GM18907 (cell line): ENCODE data around the gene ZFC3H1.
A peak's percentile ranks its signal among the peaks of the same experiment; 100 is the strongest.

Source experiments
- ATAC-seq: cut with Tn5 transposase; IDR thresholded peaks from one replicate; pipeline ENCODE4 v1.9.1; 2021; ENCODE audit warnings: mild to moderate bottlenecking, moderate library complexity; ENCODE audit not compliant: unreplicated experiment

Gene ZFC3H1

DNA sequence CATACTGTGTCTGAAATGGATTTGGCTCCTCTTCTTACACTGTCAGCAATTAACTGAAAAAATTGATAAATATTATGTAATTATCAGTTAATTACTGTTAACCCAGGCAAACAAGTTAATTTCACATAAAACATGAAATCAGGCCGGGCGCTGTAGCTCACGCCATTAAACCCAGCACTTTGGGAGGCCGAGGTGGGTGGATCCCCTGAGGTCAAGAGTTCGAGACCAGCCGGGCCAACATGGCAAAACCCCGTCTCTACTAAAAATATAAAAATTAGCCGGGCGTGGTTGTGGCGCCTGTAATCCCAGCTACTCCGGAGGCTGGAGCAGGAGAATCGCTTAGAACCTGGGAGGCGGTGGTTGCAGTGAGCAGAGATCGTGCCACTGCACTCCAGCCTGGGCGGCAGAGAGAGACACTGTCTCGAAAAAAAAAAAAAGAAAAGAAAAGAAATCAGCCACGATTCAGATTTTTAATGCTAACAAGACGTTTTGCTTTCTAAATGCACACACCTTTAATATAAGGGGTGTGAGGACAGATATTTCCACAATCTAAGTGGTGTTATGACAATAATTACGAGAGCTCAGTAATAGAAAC lies 21.8 kb upstream of the ZFC3H1 start:
- ATAC-seq, result no peak

DNA sequence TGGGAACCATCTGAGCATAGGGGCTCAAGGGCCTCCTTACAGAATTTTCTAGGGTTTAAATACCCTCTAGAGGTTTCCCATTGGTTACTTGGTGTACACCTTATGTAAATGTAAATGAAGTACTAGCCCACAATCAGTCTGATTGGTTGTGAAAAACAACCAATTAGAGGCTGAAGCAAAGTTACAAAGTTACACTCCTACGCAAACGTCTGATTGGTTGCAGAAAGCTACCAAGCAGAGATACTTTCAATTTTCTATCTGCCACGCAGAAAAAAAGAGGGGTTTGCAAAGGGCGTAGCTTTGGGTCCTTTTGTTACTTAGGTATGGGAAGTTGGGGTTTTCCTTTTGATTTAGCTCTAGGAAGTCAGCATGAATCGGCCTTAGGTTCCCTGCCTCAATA lies 20.4 kb upstream of the ZFC3H1 start:
- no peak for ATAC-seq

DNA sequence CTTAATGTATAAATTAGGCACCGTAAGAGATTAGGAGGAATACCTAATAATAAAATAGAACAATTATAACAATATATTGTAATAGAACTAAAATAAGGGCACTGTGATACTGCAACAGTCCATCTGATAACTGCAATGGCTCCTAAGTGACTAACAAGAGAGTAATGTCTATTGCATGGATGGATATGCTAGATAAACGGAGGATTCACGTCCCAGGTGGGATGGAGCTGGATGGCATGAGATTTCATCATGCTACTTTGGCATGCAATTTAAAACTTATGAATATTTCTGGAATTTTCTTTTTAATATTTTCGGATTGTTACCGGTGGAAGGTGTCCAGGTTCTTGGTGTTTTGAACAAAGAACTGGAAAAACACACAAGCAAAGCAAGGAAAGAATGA lies 20.0 kb upstream of the ZFC3H1 start:
- no peak for ATAC-seq

DNA sequence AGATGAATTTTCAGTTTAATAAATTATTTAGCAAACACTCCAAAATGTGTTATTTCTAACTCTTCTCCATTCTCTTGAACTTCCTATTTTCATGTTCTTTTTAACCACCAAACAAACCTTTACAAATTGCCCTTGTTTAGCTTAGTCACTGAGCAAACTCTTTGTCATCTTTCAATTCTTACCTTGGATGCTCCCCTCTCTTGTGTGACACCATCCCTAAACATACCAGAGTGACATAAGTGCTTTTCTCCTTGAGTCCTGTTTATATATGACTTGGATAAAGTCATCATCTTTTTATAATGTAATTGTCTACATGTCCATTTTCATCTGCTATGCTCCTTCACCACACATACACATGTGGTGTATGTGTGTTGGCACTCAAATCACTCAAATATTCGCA lies 18.8 kb upstream of the ZFC3H1 start:
- ATAC-seq, result no peak

DNA sequence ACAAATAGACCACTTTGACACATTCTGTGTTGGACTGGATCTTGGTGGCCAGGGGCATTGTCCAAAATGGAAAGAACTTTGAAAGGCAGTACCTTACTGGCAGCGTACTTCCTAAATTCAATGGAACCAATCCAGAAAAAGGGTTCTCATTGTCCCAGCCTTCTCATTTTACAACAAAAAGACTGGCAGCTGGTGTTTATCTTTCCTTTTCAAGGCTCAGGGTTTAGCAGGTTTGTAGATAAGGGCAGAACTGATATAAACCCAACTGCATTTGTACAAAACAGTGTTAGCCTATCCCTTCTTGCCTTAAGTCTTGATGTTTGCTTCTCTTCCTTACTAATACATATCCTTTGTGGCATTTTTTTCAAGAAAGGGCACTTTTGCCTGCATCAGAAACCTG lies 8.2 kb upstream of the ZFC3H1 start:
- no peak for ATAC-seq

DNA sequence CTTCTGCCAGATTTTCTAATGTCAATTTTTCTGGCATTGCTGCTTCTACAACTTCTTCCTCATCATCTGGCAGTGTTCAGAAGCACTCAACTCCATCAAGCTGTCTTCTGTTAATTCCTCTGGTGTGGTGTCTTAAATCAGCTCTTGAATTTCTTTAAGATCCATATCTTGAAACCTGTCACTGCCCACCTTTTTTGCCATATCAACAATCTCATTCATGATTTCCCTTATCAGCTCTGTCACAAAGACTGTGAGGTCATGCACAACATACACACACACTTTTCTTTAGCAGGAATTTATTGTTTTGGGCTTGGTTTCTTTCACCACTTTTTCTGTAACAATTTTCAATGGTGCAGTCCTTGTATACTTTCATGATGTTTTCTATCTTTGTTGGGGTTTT lies 7.7 kb upstream of the ZFC3H1 start:
- no peak for ATAC-seq

DNA sequence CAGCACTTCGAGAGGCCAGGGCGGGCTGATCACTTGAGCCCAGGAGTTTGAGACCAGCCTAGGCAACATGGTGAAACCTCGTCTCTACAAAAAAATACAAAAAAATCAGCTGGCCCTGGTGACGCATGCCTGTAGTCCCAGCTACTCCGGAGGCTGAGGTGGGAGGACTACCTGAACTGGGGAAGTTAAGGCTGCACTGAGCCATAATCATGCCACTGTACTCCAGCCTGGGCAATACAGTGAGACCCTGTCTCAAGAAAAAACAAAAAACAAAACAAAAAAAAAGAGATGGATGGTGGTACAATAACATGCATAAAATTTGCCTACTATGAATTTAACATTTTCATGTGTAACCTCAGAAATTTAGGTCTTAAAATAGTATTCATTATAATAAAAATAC lies 2.6 kb upstream of the ZFC3H1 start:
- ATAC-seq, result no peak

DNA sequence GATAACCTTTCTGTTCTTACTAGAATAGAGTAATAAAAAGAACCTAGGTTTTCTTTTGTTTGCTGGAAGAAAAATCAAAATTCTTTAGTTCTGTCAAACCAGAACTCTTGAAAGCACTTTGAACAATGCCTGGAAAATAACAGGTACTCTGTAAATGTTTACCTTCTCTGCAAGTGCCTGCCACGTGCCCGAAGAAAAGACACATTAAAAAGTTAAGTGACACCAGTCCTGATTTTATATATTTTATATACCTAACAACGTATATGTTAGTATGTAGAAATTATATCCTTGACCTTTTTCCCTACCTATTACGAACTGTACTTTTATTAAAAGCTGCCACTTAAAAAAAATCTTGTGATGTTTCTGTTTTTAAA lies 1.4 kb upstream of the ZFC3H1 start:
- ATAC-seq, result no peak

DNA sequence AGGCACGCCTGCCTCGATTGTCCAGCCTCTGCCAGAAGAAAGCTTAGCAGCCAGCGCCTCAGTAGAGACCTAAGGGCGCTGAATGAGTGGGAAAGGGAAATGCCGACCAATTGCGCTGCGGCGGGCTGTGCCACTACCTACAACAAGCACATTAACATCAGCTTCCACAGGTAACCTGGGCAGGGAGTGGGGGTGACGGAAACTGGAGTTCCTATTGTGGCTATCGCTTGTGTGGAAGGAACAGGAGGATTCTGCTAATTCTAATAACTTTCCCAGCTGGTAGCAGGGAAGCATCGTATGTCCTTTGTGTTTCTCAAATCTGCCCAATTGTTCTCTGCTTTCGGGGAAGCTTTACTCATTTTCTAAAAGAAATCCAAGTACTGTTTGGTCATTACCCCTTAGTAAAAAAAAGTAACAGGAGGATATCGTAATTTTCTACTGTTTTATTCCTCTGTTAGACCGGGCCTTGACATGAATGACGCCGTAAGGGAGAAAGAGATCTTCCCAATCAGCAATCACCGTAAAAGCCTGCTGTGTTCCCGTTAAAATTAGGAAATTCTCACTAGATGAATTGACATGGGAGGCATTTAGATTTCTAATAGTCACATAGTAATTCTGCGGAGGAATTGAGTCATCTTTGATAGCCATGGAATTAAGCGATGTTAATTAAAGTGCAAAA lies 902 bp upstream of the ZFC3H1 start:
- peak; percentile 25 for ATAC-seq

DNA sequence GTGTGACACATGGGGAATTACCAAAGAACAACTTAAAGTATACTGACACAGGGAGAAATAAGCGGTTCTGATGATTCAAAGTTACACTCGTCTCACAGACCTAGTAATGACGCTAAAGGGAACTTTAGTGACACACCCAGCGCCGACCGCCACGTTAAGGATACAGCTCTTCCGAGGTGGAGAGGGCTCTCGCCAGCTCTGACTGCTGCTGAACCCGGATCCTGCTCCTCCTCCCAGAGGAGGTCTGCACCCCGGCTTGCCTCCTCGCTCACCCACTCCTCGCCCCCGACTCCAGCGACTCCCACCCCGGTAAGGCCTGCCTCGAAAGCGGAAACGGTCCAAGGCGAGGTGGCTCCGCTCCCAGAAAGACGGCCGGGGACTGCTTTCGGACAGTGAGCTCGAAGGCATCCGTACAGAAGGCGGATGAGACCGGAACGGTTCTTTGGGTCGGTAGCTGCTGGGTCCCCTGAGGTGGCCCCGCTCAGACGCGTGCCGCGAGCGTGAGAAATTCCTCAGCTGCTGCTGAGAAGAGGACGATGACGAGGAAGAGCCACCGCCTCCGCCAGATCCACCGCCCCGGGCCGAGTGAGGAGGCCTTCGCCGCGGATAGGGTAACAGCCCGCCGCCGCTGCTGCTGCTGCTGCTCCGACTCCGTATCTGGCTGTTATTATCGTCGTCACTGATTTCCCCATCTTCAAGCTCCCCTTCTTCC lies 643 bp downstream of the ZFC3H1 start:
- peak; percentile 33 for ATAC-seq

DNA sequence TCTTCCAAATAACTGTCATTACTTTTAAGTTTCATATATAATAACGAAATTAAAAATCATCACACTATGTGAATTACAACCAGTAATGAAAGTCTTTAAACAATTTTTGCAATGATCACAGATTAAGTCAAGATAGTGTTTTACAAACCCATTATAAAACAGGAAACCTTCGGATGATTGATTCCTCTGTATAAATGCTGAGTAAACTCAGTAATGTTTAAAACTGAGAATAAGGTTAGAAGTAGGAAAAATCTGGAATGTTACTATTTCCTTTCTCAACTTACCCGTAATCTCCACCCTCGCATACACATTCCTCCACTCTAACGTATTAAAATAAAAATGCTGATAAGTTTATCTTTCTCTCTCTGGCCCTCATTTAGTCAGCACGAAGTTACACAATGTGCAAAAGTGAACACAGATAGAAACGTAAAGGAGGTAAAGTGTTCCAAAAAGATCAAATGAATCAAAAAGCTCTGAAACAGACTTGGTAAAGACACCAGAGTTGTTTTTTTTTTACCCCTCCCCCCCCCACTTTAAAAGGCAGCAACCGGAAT lies 1.6 kb downstream of the ZFC3H1 start:
- ATAC-seq, result no peak

DNA sequence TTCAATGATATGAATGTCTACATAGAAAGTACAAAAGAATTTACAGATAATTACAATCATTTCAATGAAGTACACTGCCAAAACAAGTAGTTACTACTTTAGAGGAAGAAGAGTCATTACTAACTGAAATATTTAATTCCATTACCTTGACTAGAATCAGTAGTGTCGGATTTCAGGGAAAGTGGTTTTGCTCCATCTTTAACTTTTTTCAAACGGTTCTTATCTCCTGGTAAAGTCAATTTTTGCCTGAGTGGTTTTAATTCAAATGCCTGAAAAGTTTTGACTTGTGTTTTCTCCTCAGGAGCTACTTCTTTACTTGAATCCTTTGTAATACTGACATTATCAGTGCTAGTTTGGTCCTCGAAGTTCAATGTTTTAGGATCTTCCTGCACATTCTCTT lies 6.9 kb downstream of the ZFC3H1 start:
- no peak for ATAC-seq

DNA sequence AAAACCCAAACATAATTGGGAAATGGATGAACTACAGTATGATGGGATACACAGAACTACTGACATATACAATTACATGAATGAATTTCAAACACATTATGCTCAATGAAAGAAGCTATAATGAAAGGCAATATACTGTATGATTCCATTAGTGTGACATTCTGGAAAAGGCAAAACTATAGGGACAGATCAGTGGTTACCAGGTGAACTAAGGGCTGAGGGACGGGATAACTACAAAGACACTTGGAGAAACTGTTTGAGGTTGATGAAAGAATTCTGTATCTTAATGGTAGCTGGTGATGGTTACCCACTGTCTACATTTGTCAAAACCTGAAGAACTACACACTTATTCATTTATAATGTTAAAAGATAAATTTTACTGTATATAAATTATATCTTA lies 7.7 kb downstream of the ZFC3H1 start:
- no peak for ATAC-seq

DNA sequence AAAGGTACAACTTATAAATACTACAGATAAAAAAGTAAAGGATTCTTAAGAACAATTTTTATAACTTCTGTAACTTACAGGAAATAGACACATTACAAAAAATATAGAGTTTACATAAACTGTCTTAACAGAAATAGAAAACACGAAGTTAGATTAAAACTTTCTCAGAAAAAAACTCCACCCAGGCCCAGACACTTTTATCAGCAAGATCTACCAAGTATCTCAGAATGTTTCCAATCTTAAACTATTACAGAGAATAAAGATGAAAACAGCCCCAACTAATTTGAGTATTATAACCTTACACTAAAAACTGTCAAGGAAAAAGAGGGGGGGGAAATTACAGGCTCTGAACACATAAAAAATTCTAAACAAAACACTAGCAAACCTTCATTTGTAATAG lies 8.2 kb downstream of the ZFC3H1 start:
- no peak for ATAC-seq

DNA sequence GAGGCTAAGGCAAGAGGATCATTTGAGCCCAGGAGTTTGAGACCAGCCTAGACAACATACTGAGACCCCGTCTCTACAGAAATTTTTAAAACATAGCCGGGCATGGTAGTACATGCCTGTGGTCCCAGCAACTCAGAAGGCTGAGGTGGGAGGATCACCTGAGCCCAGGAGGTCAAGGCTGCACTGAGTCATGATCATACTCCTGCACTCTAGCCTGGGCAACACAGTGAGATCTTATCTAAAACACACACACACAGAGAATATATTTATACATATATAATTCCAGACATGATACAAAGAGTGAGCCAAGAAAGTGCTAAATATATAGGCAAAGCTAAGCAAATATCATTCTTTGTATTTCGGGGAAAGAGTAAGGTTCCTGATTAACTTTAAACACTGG lies 9.4 kb downstream of the ZFC3H1 start:
- no peak for ATAC-seq

DNA sequence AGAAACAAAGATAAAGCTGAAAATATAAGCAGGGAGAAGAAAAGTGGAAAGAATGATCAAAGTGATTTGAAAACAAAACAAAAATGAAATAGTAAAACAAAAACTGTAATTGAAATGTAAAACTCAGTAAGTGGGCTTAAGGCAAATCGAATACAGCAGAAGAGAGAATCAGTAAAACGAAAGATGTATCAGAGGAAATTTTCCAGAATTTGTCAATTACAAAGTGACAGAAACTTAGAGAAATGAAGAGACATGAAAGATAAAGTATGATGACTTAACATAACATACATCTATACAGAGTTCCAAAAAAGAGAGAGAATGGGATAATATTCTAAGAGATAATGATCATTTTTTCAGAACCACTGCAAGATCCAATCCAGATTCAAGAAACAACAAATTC lies 10.5 kb downstream of the ZFC3H1 start:
- ATAC-seq, result no peak

DNA sequence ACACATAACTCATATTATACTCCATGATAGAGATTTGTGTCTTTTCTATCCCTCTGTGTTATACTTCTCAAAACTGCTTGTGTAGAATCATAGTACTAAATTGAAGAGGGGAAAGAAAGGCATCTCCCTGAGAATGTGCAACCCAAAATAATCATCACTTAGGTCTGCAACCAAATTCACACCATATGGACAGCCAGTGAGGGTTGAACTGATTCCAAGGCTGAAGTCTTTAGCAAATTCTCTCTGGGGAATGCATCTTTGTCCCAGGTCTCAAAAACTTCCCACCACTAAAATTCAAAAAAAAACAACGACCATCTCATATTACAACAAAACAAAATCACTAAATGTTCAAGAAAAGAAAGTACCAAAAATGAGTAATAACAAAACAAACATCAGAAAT lies 11.0 kb downstream of the ZFC3H1 start:
- ATAC-seq, result no peak

DNA sequence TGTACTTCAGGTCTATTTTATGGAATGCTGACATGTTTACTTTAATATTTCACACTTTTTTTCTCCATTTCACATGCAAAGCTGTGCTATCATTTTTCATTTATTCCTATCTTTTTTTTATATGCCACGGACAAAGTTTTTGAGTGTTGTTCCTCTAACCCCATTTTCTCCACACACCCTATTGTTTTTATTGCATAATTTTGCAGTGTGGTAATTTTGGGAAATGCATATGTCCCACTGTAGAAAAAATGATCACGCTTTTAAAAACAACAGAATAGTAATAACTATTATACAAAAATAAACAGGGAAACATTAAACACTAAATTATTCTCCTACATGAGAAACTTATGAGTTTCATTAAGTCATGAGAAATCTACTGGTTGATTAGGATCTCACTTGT lies 14.2 kb downstream of the ZFC3H1 start:
- ATAC-seq, result no peak

DNA sequence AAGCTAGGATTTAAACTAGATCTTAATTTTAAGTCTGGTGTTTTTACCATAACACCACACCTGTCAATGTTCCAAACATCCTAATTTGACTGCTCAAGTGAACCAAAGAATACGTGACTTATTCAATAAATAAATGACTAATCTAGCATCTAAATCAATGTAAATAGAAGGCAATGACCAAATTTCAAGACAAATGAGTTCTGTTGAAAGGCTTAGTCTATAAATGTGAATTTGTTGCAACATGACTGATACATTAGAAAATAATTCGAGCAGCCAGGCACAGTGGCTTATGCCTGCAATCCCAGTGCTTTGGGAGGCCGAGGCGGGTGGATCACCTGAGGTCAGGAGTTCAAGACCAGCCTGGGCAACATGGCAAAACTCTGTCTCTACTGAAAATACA lies 15.1 kb downstream of the ZFC3H1 start:
- no peak for ATAC-seq

DNA sequence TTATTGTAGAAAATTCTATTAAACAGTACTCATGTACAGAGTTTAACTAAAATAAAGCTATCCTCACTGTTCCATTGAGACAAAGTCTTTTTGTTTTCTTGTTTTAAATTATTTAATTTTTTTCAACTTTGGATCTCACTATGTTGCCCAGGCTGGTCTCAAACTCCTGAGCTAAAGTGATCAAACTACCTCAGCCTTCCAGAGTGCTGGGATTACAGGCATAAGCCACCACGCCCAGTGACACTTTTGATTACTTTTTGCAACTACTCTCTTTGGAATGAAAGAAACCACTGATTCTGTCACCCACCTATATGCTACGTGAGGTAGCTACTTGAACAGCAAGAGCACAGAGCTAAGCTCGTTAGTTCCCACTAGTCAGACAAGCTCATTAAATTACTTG lies 17.1 kb downstream of the ZFC3H1 start:
- no peak for ATAC-seq

DNA sequence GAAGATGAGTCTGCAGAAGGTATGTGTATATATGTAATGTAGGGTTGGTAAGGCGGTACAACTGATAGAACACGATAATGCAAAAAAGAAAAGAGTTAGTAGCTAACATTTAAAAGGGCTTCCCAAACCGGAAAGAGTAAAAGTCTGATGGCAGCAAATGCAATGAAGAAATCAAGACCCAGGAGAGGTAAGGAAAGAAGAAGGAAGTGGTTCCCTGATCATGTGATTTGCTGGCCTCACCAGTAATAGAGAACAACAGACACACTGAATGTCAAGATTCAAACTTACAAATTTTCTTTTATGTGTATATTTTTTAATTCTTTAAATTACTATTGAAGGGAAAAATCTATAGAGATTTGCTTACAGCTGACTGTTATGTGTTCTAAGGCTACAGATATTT lies 18.4 kb downstream of the ZFC3H1 start:
- ATAC-seq, result no peak

DNA sequence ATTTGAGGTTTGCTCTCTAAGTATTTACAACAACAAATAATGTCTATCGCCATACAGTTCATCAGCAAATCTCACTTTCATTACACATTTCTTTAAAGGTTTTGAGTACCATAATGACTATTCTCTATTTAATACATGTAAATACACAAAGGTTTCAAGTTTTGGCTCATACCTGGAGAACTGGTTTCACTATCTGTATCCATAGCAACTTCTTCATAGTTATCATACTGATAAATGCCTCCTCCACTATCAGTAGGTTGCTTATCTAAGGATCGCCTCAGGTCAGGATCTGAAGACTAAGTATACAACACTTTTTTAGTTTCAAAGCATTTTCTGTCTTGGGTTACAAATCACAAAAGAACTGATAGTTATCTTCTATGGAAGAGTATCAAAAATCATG lies 21.4 kb downstream of the ZFC3H1 start:
- no peak for ATAC-seq
